BJ (cell line): Measurements from ENCODE around the gene PHAF1. TPM values are rescaled to one million over a fixed set of nuclear protein-coding genes. Genes with fewer than 3 reads are reported as not detected.

Source experiments
- CTCF ChIA-PET: fragments of 350-600 bp; formaldehyde crosslinking; extraction: SDS; loops from one replicate; lab custom pipeline; 2021; ENCODE audit warnings: antibody characterized with exemption, inconsistent platforms; lab: Yijun Ruan, JAX
- POLR2A ChIA-PET: fragments of 300-600 bp; sonication (Branson Sonifier 250); formaldehyde crosslinking; extraction: SDS; loops from one replicate; lab custom pipeline; 2021; ENCODE audit warnings: antibody characterized with exemption; lab: Charles Lee
- DNase-seq: peaks from one replicate; pipeline ENCODE4 v3.0.0-alpha.2; 2011; ENCODE audit warnings: low read depth
- H3K27me3 ChIP-seq: 2 replicates; pipeline ENCODE4 v1.6.0; 2011; ENCODE audit warnings: low read length; ENCODE audit not compliant: control insufficient read depth, insufficient read depth
- H3K36me3 ChIP-seq: 2 replicates; pipeline ENCODE4 v1.5.1; 2011; ENCODE audit warnings: low read length; ENCODE audit not compliant: control insufficient read depth, insufficient read depth
- H3K4me3 ChIP-seq: 2 replicates; pipeline ENCODE4 v1.5.1; 2011; ENCODE audit warnings: low read depth, mild to moderate bottlenecking, control low read depth, low read length
- CTCF ChIP-seq: IDR thresholded peaks from 2 replicates; pipeline ENCODE4 v1.5.1; 2011; ENCODE audit warnings: low read depth, mild to moderate bottlenecking, control low read depth, inconsistent platforms, low read length, moderate library complexity; ENCODE audit not compliant: insufficient read depth
- polyA plus RNA-seq: library from polyadenylated mRNA; depleted of rRNA; stranded (reverse); fragments of >200 nt; gene quantifications from 2 replicates; pipeline ENCODE4 v1.2.3, GENCODE V29; 2011

Gene PHAF1
- polyA plus RNA-seq, 1 experiment = 27.7 TPM

DNA sequence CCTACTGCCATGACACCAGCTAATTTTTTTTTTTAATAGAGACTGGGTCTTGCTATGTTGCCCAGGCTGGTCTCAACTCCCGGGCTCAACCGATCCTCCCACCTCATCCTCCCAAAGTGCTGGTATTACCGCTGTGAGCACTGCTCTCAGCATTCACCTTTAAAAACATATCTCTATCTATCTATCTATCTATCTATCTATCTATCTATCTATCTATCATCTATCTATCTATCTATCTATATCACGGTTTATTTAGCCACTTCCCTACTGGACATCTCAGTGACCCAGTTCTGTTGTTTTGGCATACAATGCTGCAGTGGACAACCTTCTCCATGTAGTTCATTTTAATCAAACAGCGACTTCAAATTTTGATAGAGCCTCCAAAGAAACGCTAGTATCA, 1.3 kb upstream of the PHAF1 start:
- H3K27me3 ChIP-seq = no peaks in the 10 kb centered on the region
- H3K36me3 ChIP-seq = no peaks in the 10 kb centered on the region
- no peak for TF ChIP-seq CTCF
- ChIA-PET CTCF (no interaction called here), POLR2A (no interaction called here)
- no peak for DNase-seq
- H3K4me3 ChIP-seq = no peak overlapping the region

DNA sequence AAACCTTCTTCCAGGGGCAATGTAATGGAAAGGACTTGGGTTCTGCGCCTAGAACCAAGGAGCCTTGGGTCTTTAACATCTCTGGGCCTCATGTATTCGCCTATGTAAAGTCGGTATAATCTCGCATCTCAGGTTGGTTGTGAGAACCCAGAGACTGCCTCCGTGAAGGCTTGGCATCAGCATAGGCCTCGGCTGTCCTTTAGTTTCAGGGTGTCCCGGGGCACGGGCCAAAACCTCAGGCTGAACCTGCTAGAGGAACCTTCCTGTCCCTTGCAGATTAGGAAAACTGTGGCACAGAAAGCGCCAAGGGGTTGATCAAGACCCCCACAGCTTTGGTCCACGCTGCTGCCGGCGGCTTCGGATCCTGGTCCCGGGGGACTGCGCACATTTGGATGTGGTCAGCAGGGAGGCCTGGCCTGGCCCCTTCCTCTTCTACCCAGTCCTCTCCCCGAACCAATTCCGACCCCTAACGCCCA, 772 bp upstream of the PHAF1 start:
- DNase-seq = no peak
- POLR2A ChIA-PET = no interaction called here
- TF ChIP-seq CTCF = no peak
- Histone ChIP-seq H3K4me3 (peak overlapping the region; percentile 95), H3K27me3 (no peaks in the 10 kb centered on the region), H3K36me3 (no peaks in the 10 kb centered on the region)
- CTCF ChIA-PET = interaction anchor here (1.4 kb wide), 1 partner anchor 22 kb away, joined by 3 read pairs; no protein-coding TSS in a partner anchor

- H3K27me3 ChIP-seq = no peaks in the 10 kb centered on the region
- CTCF ChIA-PET = interaction anchor here (0.7 to 1.0 kb wide), 3 partner anchors 10 to 43 kb away, joined by 3 to 4 read pairs (median 4); no protein-coding TSS in a partner anchor
- H3K4me3 ChIP-seq = no peak overlapping the region
- H3K36me3 ChIP-seq = no peaks in the 10 kb centered on the region
- no peak for DNase-seq
- POLR2A ChIA-PET = no interaction called here
- no peak for TF ChIP-seq CTCF
Observed at GRCh38 chr16:67111951-67112444, 2.3 kb downstream of the PHAF1 start.

GRCh38 chr16:67112591-67113399, 3.1 kb downstream of the PHAF1 start:
- POLR2A ChIA-PET = no interaction called here
- Histone ChIP-seq H3K27me3 (no peaks in the 10 kb centered on the region), H3K4me3 (no peak overlapping the region), H3K36me3 (no peaks in the 10 kb centered on the region)
- no peak for DNase-seq
- CTCF ChIA-PET = interaction anchor here (0.6 kb wide), 1 partner anchor 86 kb away, joined by 3 read pairs; the partner anchor contains the start of gene ELMO3
- TF ChIP-seq CTCF = no peak

- CTCF ChIA-PET = interaction anchor here (0.6 to 1.7 kb wide), 4 partner anchors 13 to 117 kb away, joined by 3 to 5 read pairs (median 4); no protein-coding TSS in a partner anchor
- no peak for TF ChIP-seq CTCF
- Histone ChIP-seq H3K4me3 (no peak overlapping the region), H3K27me3 (no peaks in the 10 kb centered on the region), H3K36me3 (no peaks in the 10 kb centered on the region)
- no peak for DNase-seq
- POLR2A ChIA-PET = no interaction called here
Observed at GRCh38 chr16:67114793-67115192, 5.1 kb downstream of the PHAF1 start.
